Mammary epithelial cell (primary cell): Measurements from ENCODE around the gene BRF1.

ENCODE experiments used
- CTCF ChIP-seq, 2 donors: IDR thresholded peaks in 1 of 2; conservative IDR thresholded peaks in 1 of 2; 2 replicates each; pipeline ENCODE4 v1.5.1; 2011 to 2012; ENCODE audit warnings: inconsistent platforms in 2 of 2, low read length in 2 of 2, mild to moderate bottlenecking in 2 of 2, control low read depth in 1 of 2, low read depth in 1 of 2; ENCODE audit not compliant: insufficient read depth in 1 of 2; ENCODE audit errors: extremely low read depth in 1 of 2
- EZH2 ChIP-seq: IDR thresholded peaks from 2 replicates; pipeline ENCODE4 v1.6.1; 2012; ENCODE audit warnings: low read length, inconsistent platforms, borderline replicate concordance

- TF ChIP-seq CTCF (conservative IDR thresholded peaks at IDR 0.05 in 1 of 2, IDR thresholded peaks at IDR 0.05 in 1 of 2; ENCODE audit: extremely low read depth in 1 of 2, insufficient read depth in 1 of 2, low read depth in 1 of 2, low read length in 2 of 2) (no peak), EZH2 (no peak)
These were observed 91.2 kb downstream of the BRF1 start for GRCh38 chr14:105209646-105210045.
